HG03108 (cell line): ENCODE results near the gene EIF3B.
"Not testable (repeated sequence)": the region's sequence is repeated elsewhere in the genome, so short reads cannot be mapped to it uniquely, and the experiment has no call there.

ENCODE experiments used
- ATAC-seq: cut with Tn5 transposase; IDR thresholded peaks from one replicate; pipeline ENCODE4 v1.9.1; 2021; ENCODE audit warnings: moderate library complexity; ENCODE audit not compliant: unreplicated experiment

EIF3B gene

DNA sequence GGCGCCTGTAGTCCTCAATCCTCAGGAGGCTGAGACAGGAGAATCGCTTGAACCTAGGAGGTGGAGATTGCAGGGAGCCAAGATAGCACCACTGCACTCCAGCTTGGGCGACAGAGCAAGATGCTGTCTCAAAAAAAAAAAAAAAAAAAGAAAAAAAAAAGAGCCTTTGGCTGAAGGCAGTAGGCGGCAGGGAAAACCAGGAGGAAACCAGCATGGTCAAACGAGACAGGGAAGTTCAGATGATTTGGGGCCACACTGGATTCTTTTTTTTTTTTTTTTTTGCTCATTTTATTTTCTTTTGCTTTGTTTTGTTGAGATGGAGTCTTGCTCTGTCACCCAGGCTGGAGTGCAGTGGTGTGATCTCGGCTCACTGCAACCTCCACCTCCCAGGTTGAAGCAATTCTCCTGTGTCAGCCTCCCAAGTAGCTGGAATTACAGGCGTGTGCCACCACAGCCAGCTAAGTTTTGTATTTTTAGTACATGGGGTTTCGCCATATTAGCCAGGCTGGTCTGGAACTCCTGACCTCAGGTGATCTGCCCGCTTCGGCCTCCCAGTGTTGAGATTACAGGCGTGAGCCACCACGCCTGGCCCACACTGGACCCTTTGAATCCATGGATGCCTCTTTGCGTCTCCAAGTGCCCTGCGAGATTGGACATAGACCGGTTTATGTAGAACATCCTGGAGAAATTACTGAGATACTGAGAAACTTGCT is 7.1 kb upstream of the EIF3B start:
- not testable (repeated sequence) for ATAC-seq

DNA sequence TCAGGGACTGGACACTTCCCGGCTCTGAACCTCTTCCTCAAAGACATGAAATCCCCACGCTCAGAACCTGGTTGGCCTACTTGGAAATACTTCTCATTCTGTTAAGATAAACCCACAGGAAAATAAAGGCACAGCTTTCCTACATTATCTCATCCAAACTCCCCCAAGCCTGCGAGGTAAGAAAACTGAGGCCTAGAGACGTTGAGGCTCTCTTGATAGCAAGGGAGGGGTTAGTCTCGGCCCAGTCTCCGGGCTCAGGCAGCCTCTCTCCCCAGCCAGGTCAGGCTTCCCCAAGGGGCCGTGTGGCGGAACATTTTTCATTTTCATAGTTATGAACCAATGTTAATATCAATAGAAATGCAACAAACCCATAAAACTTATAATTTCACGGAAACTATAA is 4.6 kb upstream of the EIF3B start:
- no peak for ATAC-seq

DNA sequence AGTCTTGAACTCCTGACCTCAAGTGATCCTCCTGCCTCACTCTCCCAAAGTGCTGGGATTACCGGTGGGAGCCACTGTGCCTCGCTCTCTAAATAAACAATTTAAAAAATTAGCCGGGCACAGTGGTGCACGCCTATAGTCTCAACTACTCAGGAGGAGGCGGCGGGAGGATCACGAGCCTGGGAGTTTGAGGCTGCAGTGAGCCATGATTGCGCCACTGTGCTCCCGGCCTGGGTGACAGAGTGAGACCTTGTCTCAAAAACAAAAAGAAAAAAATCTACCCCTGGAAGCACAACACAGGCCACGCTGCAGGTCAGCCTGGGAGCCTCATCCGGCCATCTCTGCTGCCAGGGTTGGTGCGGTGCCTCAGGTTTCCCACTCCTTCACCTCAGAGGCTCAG is 3.8 kb upstream of the EIF3B start:
- no peak for ATAC-seq

DNA sequence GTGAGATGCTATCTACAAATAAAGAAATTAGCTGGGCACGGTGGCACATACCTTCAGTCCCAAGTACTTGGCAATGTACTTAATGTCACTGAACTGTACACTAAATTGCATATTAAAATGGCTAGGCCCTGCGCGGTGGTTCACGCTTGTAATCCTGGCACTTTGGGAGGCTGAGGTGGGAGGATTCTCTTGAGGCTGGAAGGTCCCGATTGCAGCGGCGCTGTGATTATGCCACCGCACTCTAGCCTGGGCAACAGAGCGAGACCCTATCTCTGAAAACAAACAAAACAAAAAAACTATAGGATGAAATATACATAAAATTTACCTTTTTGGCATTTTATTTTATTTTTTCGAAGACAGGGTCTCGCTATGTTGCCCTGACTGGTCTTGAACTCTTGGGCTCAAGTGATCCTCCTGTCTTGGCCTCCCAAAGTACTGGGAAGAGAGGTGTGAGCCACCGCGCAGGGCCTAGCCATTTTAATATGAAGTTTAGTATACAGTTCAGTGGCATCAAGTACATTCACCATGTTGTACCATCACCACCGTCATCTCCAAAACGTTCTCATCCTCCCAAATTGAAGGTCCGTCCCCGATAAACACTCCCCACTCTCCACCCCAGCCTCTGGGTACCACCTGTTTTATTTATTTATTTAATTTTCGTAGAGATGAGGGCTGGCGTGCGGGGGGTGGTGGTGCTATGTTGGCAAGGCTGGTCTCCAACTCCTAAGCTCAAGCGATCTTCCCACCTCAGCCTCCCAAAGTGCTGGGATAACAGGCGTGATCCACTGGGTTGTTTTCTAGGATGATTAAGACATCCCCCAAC is 1.3 kb upstream of the EIF3B start:
- ATAC-seq: no peak

DNA sequence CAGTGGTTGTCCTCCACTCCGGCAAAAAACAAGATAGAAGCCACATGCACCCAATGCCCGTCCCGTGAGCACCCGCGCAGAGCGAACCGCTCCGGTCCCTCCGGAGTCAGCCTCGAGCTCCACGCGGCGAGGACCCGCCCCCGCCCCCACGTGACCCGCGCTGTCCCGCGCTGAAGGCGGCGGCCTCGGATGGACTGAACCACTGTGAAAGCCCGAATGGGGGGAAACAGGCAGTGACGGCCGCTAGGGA is 766 bp upstream of the EIF3B start:
- peak; percentile 37 for ATAC-seq

DNA sequence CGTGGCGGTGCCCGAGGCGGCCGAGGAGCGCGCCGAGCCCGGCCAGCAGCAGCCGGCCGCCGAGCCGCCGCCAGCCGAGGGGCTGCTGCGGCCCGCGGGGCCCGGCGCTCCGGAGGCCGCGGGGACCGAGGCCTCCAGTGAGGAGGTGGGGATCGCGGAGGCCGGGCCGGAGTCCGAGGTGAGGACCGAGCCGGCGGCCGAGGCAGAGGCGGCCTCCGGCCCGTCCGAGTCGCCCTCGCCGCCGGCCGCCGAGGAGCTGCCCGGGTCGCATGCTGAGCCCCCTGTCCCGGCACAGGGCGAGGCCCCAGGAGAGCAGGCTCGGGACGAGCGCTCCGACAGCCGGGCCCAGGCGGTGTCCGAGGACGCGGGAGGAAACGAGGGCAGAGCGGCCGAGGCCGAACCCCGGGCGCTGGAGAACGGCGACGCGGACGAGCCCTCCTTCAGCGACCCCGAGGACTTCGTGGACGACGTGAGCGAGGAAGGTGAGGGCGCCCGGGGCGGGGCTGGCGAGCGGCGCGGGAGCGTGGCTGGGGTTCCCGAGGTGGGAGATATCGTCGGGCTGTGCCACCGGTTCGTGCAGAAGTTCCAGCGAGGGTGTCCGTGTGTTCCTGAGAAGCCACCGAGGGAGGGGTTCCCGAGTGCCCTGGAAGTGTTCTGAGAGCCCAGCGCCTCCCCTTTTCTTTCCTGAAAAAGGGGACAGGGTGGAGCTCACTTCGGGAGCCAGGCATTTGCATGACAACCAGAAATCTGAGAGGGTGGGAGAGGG is 495 bp downstream of the EIF3B start:
- ATAC-seq: peak; percentile 21

DNA sequence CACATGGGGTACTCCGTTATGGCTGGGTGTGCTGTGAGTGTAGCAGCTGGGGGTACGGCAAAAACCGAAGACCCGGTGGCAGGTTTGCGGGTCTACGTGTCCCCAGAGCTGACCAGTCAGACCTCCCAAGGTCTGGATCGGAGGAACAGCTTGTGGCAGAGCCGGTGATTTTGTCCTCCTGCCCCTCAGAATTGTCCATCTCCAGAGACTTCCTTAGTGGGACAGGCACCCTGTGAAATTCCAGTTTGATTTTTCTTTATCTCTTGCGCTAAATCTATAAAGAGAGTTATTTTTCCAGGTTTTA is 1.0 kb downstream of the EIF3B start:
- ATAC-seq: no peak

DNA sequence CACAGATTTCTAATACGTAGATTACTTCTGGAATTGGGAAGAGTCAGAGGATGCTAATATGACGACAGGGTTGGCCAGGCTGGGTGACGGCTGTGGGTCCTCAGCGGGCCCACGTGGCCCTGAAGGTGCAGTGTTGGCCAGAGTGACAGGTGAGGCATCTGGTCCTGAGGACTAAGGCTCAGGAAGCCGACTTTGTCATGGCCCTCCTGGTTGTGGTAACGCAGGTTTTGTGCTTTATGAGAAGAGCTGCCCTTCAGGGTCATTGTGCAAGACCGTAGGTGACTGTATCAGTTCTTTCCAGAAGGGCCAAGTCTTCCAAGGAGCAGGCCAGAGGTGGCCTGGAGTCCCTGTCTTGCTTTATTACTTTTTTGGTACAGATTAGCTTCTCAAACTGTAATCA is 2.5 kb downstream of the EIF3B start:
- ATAC-seq: no peak

DNA sequence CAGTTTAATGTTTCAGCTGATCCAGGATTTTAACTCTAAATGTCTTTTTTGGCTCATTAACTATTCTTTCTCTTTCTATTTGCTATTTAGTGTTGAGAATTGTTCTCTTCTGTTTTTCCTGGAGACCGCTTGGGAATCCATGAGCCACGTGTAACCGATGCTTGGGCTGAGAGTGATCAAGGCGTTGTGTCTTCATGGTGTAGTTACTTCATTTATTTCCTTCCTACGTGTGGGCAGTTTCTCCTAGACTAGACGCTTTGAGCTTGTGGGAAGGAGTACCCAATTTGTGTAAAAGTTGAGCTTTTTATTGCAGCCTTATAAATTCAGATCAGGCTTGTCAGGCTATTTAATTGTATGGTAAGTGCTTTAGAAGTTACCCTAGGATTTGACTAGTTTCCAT is 2.9 kb downstream of the EIF3B start:
- no peak for ATAC-seq

DNA sequence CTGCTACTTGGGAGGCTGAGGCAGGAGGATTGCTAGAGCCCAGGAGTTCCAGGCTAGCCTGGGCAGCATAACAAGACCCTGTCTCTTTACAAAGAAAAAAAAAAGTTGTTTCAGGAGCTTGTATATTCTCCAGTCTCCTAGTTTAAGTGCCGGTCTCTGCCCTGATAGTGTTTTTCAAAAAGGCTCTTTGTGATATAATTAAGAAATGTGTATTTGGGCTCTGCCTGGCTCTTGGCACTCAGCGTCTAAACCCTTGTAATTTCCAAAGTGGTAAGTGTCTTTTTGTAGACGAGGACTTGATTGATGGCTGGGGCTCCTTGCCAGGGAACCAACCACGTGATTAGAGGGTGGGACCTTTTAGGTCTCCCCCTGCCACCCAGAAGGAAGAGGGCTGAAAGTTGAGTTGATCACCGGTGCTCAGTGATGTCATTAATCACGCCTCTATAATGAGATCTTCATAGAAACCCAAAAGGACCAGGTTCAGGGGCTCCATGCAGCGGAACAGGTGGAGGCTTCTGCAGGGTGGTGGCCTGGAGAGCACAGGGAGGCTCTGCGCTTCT is 4.4 kb downstream of the EIF3B start:
- ATAC-seq: no peak

DNA sequence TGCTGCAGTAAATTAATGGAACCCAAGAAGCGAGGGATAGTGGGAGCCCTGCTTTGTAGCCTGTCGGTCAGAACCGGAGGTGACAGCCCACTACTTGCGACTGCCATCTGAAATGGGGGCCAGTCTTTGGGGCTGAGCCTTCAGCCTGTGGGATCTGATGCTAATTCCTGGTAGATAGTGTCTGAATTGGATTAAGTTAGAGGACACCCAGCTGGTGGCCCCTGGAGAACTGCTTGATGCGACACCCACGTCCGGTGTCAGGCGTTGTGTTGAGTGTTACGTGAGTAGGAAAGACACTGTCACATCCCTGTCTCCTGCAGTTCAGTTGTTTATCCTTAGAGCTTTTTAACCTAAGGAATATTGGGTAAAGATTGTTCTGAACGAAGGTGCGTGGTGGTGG is 5.0 kb downstream of the EIF3B start:
- ATAC-seq: no peak

DNA sequence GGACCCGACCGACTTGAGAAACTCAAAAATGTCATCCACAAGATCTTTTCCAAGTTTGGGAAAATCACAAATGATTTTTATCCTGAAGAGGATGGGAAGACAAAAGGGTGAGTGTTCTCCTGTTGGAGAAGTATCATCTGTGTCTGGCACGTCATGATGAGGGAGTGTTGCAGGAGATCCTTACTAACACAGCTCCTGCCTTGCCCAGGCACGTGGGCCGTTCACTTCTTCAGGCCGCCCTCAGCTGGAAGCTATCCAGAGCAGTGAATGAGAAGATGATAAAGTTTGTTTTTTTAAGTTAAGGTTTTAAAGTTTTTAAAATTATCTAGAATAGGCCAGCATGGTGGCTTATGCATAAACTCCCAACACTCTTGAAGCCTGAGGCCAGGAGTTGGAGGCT is 6.2 kb downstream of the EIF3B start:
- ATAC-seq: no peak

DNA sequence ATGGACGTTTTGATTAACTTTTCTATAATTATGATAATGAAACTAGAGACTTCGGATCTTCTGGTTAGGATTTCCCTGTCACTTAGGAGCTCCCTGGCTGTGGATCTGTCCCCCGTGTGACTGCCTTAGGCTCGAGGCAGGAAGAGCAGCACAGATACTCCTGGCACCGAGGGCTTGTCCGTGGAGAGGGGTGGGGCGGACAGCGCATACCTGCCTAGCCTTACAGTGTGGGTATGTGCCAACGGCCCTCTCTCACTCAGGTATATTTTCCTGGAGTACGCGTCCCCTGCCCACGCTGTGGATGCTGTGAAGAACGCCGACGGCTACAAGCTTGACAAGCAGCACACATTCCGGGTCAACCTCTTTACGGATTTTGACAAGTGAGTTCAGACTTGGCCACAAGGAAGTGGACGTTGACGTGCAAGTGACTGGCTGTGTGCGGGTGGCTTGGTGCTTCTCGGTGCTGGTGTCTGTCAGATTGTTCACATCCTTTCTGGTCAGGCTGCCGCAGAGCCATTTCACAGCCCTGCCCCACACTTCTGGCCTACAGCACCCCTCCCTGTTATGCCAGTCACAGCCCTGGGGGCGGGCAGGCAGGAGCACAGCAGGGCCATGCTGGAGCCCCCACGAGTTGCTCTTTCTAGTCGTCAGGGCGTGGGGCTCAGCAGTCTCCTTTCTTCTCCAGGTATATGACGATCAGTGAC is 7.9 kb downstream of the EIF3B start:
- no peak for ATAC-seq

DNA sequence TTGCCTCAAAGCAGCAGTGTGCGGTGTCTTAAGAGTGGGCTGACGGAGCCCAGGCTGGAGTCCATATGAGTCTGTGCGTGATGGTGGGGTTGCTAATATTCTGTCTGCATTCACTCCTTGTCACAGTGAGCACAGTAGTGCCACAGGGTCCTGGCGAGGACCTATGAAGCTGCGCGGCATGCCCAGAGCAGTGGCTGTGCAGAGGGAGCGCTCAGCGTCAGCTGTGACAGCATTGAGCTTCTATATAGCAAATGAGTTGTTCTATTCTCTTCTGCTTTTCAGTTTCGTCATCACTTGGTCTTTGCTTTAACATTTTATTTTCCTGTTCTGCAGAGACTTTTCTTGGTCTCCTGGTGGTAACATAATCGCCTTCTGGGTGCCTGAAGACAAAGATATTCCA is 14.5 kb downstream of the EIF3B start:
- ATAC-seq: no peak

DNA sequence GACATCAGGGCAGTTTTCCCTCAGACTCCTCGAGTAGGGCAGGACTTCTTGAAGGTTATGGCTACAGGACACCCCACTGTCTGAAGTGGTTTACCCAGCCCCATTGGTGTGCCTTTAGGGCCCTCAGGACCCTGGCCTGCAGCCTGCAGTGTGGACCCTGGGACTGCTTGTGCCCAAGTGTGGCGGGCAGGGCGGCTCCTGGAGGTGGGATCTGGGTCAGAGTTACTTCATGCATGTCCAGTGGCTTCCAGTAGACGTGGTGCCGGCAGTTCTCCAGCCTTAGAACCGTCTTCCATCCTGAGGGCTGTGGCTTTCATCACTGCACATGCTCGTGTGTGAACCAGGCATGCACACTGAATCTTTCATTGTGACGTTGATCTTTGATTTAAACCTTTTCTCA is 16.7 kb downstream of the EIF3B start:
- no peak for ATAC-seq

DNA sequence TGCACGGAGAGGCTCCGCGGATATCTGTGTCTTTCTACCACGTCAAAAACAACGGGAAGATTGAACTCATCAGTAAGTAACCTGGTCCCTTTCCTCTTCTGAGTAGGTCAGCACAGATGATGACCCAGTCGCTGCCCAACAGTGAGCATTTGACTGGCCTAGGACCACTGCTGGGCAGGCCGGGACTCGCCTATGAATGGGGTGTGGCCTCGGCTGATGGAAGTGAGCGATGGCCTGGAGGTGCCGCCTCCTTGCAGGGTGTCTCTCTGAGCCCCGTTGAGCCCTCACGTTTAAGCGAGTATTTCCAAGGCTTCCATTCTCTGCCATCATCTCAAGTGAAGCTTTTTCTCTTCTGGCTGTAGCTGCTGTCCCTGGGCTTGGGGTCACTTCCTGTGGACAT is 18.1 kb downstream of the EIF3B start:
- no peak for ATAC-seq

DNA sequence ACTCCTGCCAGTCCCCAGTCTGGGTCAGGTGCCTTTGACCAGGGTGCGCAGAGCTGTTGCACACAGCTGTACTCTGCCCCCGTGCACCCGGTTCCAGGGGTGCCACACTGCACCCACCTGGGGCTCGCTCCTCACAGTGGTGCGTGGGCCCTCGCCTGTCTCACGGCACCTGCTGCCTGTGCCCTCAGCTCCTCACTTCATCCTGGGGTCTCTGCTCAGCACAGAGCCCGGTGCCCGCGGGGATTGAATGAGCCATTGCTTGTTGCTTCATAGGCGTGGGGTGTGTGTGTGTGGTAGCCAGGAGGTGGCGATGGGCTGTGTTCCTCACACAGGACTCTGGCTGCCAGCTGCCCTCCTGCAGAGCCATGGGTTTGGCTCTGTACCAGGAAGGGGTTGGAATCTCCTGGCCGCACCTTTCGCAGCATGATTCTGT is 18.5 kb downstream of the EIF3B start:
- no peak for ATAC-seq

DNA sequence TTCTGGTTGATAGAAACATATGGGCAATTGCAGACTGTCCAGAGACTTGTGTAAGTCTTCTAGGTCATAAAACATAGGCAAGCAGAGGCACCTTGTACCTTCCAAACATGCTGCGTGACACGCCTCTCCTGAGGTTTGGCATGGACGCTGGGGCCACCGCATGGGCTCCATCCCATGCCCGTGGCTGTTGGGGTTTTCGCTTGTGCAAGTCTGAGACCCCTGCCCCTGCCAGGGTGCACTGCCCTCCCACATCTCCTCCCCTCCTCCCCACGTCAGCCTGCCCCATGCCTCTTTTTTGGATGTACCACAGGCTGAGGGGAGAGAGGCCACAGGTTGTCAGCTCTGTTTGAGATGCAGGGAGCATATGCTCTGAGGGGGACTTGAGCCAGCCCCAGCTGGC is 19.0 kb downstream of the EIF3B start:
- no peak for ATAC-seq

DNA sequence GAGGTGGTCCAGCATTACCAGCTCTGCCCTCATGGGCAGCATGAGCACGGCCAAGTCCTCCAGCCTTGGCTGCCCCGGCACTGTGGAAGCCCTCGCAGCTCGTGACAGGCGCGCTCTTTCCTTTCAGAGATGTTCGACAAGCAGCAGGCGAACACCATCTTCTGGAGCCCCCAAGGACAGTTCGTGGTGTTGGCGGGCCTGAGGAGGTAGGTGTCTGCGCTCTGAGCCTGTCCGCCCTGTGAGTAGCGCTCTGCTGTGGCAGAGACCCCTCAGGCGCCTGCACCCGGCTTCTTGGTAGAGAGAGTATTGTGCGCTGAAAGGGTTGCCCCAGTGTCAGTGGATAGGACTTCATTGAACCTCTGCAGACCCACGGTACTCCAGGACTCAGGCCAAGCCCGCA is 19.8 kb downstream of the EIF3B start:
- no peak for ATAC-seq

DNA sequence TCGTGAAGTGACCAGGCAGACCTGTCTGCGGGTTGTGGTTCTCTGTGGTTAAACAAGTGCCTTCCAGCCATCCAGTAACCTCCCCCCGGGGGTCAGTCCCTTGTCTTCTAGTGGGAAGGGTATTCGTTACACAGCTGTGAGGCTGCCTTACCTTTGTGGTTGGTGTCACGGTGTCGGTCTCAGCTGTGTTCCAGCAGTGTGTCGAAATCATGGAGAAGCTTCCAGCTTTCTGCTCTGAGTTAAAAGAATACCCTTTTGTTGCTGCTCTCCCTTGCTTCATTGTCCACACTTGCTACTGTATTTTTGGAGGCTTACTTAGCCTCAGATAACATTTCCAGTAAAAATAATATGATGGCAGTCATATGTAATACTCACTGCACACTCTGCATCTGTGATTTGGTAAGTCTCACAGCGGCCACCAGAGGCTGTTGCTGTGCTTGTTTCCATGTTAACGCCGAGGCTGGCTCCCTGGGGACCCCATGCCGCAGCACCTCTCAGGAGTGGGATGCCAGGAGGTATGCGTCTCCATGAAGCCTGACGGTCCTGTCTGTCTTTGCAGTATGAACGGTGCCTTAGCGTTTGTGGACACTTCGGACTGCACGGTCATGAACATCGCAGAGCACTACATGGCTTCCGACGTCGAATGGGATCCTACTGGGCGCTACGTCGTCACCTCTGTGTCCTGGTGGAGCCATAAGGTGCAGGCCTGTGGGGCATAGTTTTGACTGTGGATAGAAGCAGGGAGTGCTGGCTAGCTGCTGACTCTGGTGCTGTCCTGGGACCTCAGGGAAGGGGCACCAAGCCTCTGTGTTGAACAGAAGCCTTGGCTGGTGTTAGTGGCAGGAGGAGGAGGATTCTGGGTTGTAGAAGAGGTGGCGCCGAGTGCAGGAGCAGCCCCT is 20.5 kb downstream of the EIF3B start:
- no peak for ATAC-seq
